Measurements from ENCODE around the gene SDK1. TPM values are rescaled to one million over a fixed set of nuclear protein-coding genes. Genes with fewer than 3 reads are reported as not detected.

SDK1 gene
- total and polyA plus RNA-seq, 2 experiments from 2014 or later, result 2.1 to 10.0 TPM

DNA sequence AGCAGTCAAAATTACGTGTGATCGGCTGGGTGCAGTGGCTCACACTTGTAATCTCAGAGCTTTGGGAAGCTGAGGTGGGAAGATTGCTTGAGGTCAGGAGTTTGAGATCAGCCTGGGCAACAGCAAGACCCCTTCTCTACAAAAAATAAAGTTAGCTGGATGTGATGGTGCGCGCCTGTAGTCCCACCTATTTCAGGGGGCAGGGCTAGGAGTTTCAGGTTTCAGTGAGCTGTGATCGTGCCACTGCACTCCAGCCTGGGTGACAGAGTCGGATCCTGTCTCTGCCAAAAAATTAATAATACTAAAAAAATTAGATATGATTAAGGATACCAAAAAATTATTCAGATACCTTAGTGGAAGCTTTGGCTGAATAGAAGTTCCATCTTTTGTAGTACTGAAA lies 136.4 kb downstream of the SDK1 start:
- no peak overlapping the region for H3K4me3 ChIP-seq
- peaks cover 3% of the 10 kb centered on the region for H3K4me1 Mint-ChIP-seq
- ATAC-seq (peak; percentile 61; the same call in 2 of the 3 replicates), DNase-seq (ENCODE audit: low spot score) (no peak)
- no peaks in the 10 kb centered on the region for H3K36me3 ChIP-seq (ENCODE audit: insufficient read depth)
- H3K27me3 Mint-ChIP-seq (ENCODE audit: insufficient read depth, low read depth, poor library complexity), result no peaks in the 10 kb centered on the region
- H3F3A ChIP-seq (replicated peaks; ENCODE audit: low read depth), result no peaks in the 10 kb centered on the region
- H3K9me3 Mint-ChIP-seq, result no peaks in the 10 kb centered on the region
- no peak for TF ChIP-seq ZNF331 (CRISPR knock-in tag; IDR thresholded peaks at IDR 0.05; ENCODE audit: low read depth)
- no peak for TF ChIP-seq JUNB (IDR thresholded peaks at IDR 0.05; ENCODE audit: unreplicated experiment)
- TF ChIP-seq, protein P1, sequence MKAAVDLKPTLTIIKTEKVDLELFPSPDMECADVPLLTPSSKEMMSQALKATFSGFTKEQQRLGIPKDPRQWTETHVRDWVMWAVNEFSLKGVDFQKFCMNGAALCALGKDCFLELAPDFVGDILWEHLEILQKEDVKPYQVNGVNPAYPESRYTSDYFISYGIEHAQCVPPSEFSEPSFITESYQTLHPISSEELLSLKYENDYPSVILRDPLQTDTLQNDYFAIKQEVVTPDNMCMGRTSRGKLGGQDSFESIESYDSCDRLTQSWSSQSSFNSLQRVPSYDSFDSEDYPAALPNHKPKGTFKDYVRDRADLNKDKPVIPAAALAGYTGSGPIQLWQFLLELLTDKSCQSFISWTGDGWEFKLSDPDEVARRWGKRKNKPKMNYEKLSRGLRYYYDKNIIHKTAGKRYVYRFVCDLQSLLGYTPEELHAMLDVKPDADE (IDR thresholded peaks at IDR 0.05), result no peak
- TF ChIP-seq NANOG (IDR thresholded peaks at IDR 0.05; ENCODE audit: borderline replicate concordance), result no peak
- no peak for TF ChIP-seq CTCF (conservative IDR thresholded peaks at IDR 0.05; ENCODE audit: low read depth in 2 of 2)
- TF ChIP-seq REST (IDR thresholded peaks at IDR 0.05; ENCODE audit: unreplicated experiment), result no peak
- TF ChIP-seq ZNF114 (CRISPR knock-in tag; IDR thresholded peaks at IDR 0.05), result no peak
- no peak for TF ChIP-seq EZH2 (IDR thresholded peaks at IDR 0.05; ENCODE audit: low read depth, unreplicated experiment)
- TF ChIP-seq CREB1 (CRISPR knock-in tag; IDR thresholded peaks at IDR 0.05; ENCODE audit: low read depth), result no peak
- no peak for TF ChIP-seq EZH2phosphoT487 (IDR thresholded peaks at IDR 0.05; ENCODE audit: unreplicated experiment)
- TF ChIP-seq POLR2AphosphoS5 (IDR thresholded peaks at IDR 0.05; ENCODE audit: low read depth), result no peak
- no peak overlapping the region for H3K4me2 ChIP-seq
- no peak overlapping the region for H2AFZ ChIP-seq
- H4K20me1 ChIP-seq (replicated peaks; ENCODE audit: insufficient read depth), result no peaks in the 10 kb centered on the region
- H3K27ac ChIP-seq (ENCODE audit: low read depth), result no peak overlapping the region
- H3K36me3 Mint-ChIP-seq (ENCODE audit: low read depth), result no peaks in the 10 kb centered on the region
- H3K27ac Mint-ChIP-seq, result no peak overlapping the region
- H3K4me1 ChIP-seq (ENCODE audit: insufficient read depth), result no peaks in the 10 kb centered on the region
- H3K27me3 ChIP-seq (ENCODE audit: insufficient read depth), result no peaks in the 10 kb centered on the region
- H3K4me3 Mint-ChIP-seq, result no peak overlapping the region
- no peaks in the 10 kb centered on the region for H3K79me2 ChIP-seq (replicated peaks; ENCODE audit: insufficient read depth)
- H3K9me2 ChIP-seq (ENCODE audit: insufficient read depth), result no peaks in the 10 kb centered on the region

Measured in GM23338 (cell line).